GM12878 (cell line): Measurements from ENCODE around the gene PSMB5. TPM values are rescaled to one million over a fixed set of nuclear protein-coding genes. Genes with fewer than 3 reads are reported as not detected.

ENCODE experiments used
- ATAC-seq: fragments of 200-7000 bp; cut with Tn5 transposase; 3 replicates; pipeline ENCODE4 v1.9.1; 2020; ENCODE audit warnings: mild to moderate bottlenecking, moderate library complexity
- BruUV-seq: library from RNA; stranded (reverse); fragments of 400-500 nt; replicated peaks from 2 replicates; lab custom pipeline; 2021; lab: Mats Ljungman, UMichigan
- CTCF ChIA-PET: fragments of 300-600 bp; sonication (Branson Sonifier 250); formaldehyde crosslinking; extraction: SDS; loops from one replicate; lab custom pipeline; 2021; ENCODE audit warnings: inconsistent platforms; lab: Yijun Ruan, JAX
- POLR2A ChIA-PET: fragments of 350-600 bp; formaldehyde crosslinking; extraction: SDS; loops from one replicate; lab custom pipeline; 2021; ENCODE audit warnings: inconsistent platforms; lab: Charles Lee
- RAD21 ChIA-PET: fragments of 300-600 bp; sonication (Branson Sonifier 250); formaldehyde crosslinking; loops from one replicate; lab custom pipeline; 2023; ENCODE audit warnings: antibody characterized with exemption; ENCODE audit not compliant: unreplicated experiment; lab: Charles Lee
- SMC1A ChIA-PET: fragments of 300-600 bp; sonication (Branson Sonifier 250); formaldehyde crosslinking; loops from one replicate; lab custom pipeline; 2023; ENCODE audit not compliant: unreplicated experiment, uncharacterized antibody; lab: Charles Lee
- DNase-seq: peaks from one replicate; pipeline ENCODE4 v3.0.0-alpha.2; 2011; ENCODE audit warnings: low read depth, low spot score
- FAIRE-seq: peaks from 3 replicates; lab custom pipeline; 2011; peaks lifted over from hg19 to GRCh38; lab: Jason Lieb, UNC
- H2AFZ ChIP-seq: 2 replicates; pipeline ENCODE4 v1.6.0; 2011; ENCODE audit warnings: low read depth, low read length, control low read depth; ENCODE audit not compliant: control insufficient read depth
- H3K27ac ChIP-seq: 2 replicates; pipeline ENCODE4 v1.5.1; 2011; ENCODE audit warnings: control low read depth; ENCODE audit not compliant: control insufficient read depth, insufficient read depth
- H3K27me3 ChIP-seq, 2 experiments: replicated peaks in 1 of 2; 2 replicates each; pipeline versions ENCODE4 v1.6.0 to v1.6.1; 2011; ENCODE audit warnings: low read length in 1 of 2; ENCODE audit not compliant: control insufficient read depth in 2 of 2, insufficient read depth in 2 of 2
- H3K36me3 ChIP-seq, 2 experiments: 2 replicates each; pipeline ENCODE4 v1.5.1; 2011; ENCODE audit warnings: low read length in 1 of 2; ENCODE audit not compliant: control insufficient read depth in 2 of 2, insufficient read depth in 2 of 2
- H3K4me1 ChIP-seq: 2 replicates; pipeline ENCODE4 v1.6.1; 2011; ENCODE audit warnings: mild to moderate bottlenecking, low read length, moderate library complexity, mixed read lengths; ENCODE audit not compliant: control insufficient read depth, insufficient read depth
- H3K4me2 ChIP-seq: 2 replicates; pipeline ENCODE4 v1.6.0; 2011; ENCODE audit warnings: control low read depth; ENCODE audit not compliant: control insufficient read depth, insufficient read depth
- H3K4me3 ChIP-seq: fragments of 200-600 bp; sonication (generic); 2 replicates; pipeline ENCODE4 v1.5.1; 2016
- H3K79me2 ChIP-seq: 2 replicates; pipeline ENCODE4 v1.6.0; 2011; ENCODE audit warnings: low read length; ENCODE audit not compliant: control insufficient read depth, insufficient read depth
- H3K9ac ChIP-seq: 2 replicates; pipeline ENCODE4 v1.8.0; 2011; ENCODE audit warnings: low read length, control low read depth, mixed read lengths; ENCODE audit not compliant: control insufficient read depth, insufficient read depth
- H3K9me3 ChIP-seq: replicated peaks from 3 replicates; pipeline ENCODE4 v1.5.1; 2011; ENCODE audit warnings: mild to moderate bottlenecking, low read length; ENCODE audit not compliant: control insufficient read depth, insufficient read depth
- H4K20me1 ChIP-seq: 2 replicates; pipeline ENCODE4 v1.6.0; 2011; ENCODE audit not compliant: control insufficient read depth, insufficient read depth
- BACH1 ChIP-seq: fragments of 450-650 bp; IDR thresholded peaks from 2 replicates; pipeline ENCODE4 v1.6.1; 2017; ENCODE audit warnings: mild to moderate bottlenecking, borderline replicate concordance
- BRCA1 ChIP-seq: IDR thresholded peaks from 2 replicates; pipeline ENCODE4 v1.6.1; 2011; ENCODE audit warnings: low read depth, low read length, improper control_type of control experiment
- CHD1 ChIP-seq: IDR thresholded peaks from 2 replicates; pipeline ENCODE4 v1.6.1; 2012; ENCODE audit warnings: low read depth, low read length, improper control_type of control experiment
- CREB1 ChIP-seq: IDR thresholded peaks from 2 replicates; pipeline ENCODE4 v1.6.1; 2012; ENCODE audit warnings: low read depth, mild to moderate bottlenecking, inconsistent platforms
- HDGF ChIP-seq: fragments of 450-650 bp; IDR thresholded peaks from 2 replicates; pipeline ENCODE4 v1.6.1; 2016; ENCODE audit warnings: antibody characterized with exemption
- IRF4 ChIP-seq: IDR thresholded peaks from 2 replicates; pipeline ENCODE4 v1.6.1; 2011; ENCODE audit warnings: low read depth, low read length
- MYB ChIP-seq: fragments of 150-350 bp; IDR thresholded peaks from 2 replicates; pipeline ENCODE4 v1.6.1; 2014; ENCODE audit warnings: mild to moderate bottlenecking, low read depth, low read length, borderline replicate concordance
- RELA ChIP-seq: fragments of 450-650 bp; IDR thresholded peaks from 2 replicates; pipeline ENCODE4 v1.8.0; 2014; ENCODE audit warnings: borderline replicate concordance; ENCODE audit not compliant: partially characterized antibody
- SMARCA5 ChIP-seq: fragments of 450-650 bp; IDR thresholded peaks from 2 replicates; pipeline ENCODE4 v1.6.1; 2017; ENCODE audit warnings: mild to moderate bottlenecking
- SP1 ChIP-seq: IDR thresholded peaks from one replicate; pipeline ENCODE4 v1.6.1; 2011; ENCODE audit warnings: low read depth, low read length
- TAF1 ChIP-seq: IDR thresholded peaks from 2 replicates; pipeline ENCODE4 v1.6.1; 2011; ENCODE audit warnings: mild to moderate bottlenecking, low read depth, low read length, borderline replicate concordance
- ZNF622 ChIP-seq: fragments of 450-650 bp; IDR thresholded peaks from 2 replicates; pipeline ENCODE4 v1.6.1; 2017; ENCODE audit warnings: mild to moderate bottlenecking, inconsistent platforms
- WGBS: methylation state at CpG from one replicate; pipeline ENCODE4 v1.1.6; 2016; ENCODE audit warnings: low lambda C conversion rate; ENCODE audit not compliant: insufficient replicate concordance, insufficient coverage; ENCODE audit errors: missing lambda C conversion rate; 5-methylcytosine and 5-hydroxymethylcytosine counted together
- in situ Hi-C: fragments of 300-500 bp; cut with MboI; formaldehyde crosslinking; loops from 9 replicates; pipeline ENCODE4 v1.14.3; 2018; ENCODE audit warnings: mixed read lengths
- intact Hi-C: fragments of 100-400 bp; cut with micrococcal nuclease; formaldehyde crosslinking; loops from one replicate; pipeline ENCODE4 v1.14.2; 2022; ENCODE audit not compliant: unreplicated experiment
- polyA plus RNA-seq, 11 experiments: library from polyadenylated mRNA; depleted of rRNA in 4 of 11; unstranded in 6 of 11; stranded (reverse) in 5 of 11; fragments of >200 nt; fragmentation: Nextera tagmentation in 4 of 11; fragmentation: Illumina TruSeq in 1 of 11; extraction: Ambion mirVana in 4 of 11; extraction: Trizol in 1 of 11; gene quantifications; 1 replicate in 1 of 11; 2 replicates in 10 of 11; pipeline versions ENCODE4 v1.2.1 to v1.2.3, GENCODE V29; 2011 to 2016; ENCODE audit warnings: inconsistent platforms in 2 of 11, missing spikeins in 2 of 11, low read depth in 1 of 11
- total RNA-seq, 4 experiments: library from RNA; depleted of rRNA in 3 of 4; stranded (reverse); fragments of >200 nt in 3 of 4; fragmentation: Illumina TruSeq in 1 of 4; extraction: Trizol in 1 of 4; gene quantifications; 2 replicates each; pipeline versions ENCODE4 v1.2.1 to v1.2.3, GENCODE V29; 2013 to 2021
- TF ChIP-seq, protein P1 (sequence below): fragments of 450-650 bp; IDR thresholded peaks from 2 replicates; pipeline ENCODE4 v1.6.1; 2016; ENCODE audit warnings: mild to moderate bottlenecking, moderate library complexity, borderline replicate concordance
- TF ChIP-seq, protein P2 (sequence below): fragments of 450-650 bp; conservative IDR thresholded peaks from 2 replicates; pipeline ENCODE4 v1.6.1; 2017; ENCODE audit warnings: mild to moderate bottlenecking, moderate library complexity

PSMB5 gene
- total and polyA plus RNA-seq, 10 of the 15 experiments (the other 5 are each of a cell fraction or from before 2014, with no cell fraction given): 84.5 to 802 (median 144) TPM

DNA sequence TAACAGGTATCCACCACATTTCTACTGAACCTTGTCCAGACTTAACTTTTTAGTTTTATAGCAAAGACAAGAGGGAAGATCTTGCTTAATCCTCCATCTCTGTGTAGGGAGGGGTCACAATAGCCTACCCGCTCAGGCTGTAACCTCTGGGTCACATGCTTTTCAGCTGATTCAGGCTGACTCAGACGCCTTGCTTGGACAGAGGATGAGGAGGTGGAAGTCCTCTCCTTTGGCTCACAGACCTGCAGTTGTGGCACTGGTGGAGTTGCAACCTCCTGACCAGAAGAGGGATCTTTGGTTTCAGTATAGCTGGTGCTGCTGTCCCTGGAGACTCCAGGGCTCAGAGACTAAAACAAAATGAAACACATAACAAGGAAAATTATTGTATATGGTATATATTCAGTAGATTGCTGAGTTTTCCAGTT is 44.0 kb upstream of the PSMB5 start:
- no peak for ATAC-seq
- RAD21 ChIA-PET: interaction anchor here (3.2 kb wide), 1 partner anchor 42 kb away, joined by 13 read pairs; no protein-coding TSS in a partner anchor
- H3K4me1 ChIP-seq: no peaks in the 10 kb centered on the region
- no peaks in the 10 kb centered on the region for H3K27me3 ChIP-seq
- H3K9ac ChIP-seq: no peak overlapping the region
- no peak overlapping the region for H3K4me3 ChIP-seq
- in situ Hi-C loops (no loop called here), intact Hi-C loops (no loop called here)
- no peak for FAIRE-seq
- no peak overlapping the region for H2AFZ ChIP-seq
- no peak for DNase-seq
- SMC1A ChIA-PET: interaction anchor here (0.8 kb wide), 1 partner anchor 10 kb away, joined by 3 read pairs; no protein-coding TSS in a partner anchor
- H3K27ac ChIP-seq: no peak overlapping the region; the same call in 1 of the 2 replicates
- H4K20me1 ChIP-seq: no peaks in the 10 kb centered on the region
- no peaks in the 10 kb centered on the region for H3K79me2 ChIP-seq
- TF ChIP-seq BACH1 (no peak), SP1 (no peak), TAF1 (no peak), RELA (no peak), IRF4 (no peak), SMARCA5 (no peak), HDGF (no peak), MYB (no peak), ZNF622 (no peak), CREB1 (no peak), BRCA1 (no peak), CHD1 (no peak)
- TF ChIP-seq, protein P1, sequence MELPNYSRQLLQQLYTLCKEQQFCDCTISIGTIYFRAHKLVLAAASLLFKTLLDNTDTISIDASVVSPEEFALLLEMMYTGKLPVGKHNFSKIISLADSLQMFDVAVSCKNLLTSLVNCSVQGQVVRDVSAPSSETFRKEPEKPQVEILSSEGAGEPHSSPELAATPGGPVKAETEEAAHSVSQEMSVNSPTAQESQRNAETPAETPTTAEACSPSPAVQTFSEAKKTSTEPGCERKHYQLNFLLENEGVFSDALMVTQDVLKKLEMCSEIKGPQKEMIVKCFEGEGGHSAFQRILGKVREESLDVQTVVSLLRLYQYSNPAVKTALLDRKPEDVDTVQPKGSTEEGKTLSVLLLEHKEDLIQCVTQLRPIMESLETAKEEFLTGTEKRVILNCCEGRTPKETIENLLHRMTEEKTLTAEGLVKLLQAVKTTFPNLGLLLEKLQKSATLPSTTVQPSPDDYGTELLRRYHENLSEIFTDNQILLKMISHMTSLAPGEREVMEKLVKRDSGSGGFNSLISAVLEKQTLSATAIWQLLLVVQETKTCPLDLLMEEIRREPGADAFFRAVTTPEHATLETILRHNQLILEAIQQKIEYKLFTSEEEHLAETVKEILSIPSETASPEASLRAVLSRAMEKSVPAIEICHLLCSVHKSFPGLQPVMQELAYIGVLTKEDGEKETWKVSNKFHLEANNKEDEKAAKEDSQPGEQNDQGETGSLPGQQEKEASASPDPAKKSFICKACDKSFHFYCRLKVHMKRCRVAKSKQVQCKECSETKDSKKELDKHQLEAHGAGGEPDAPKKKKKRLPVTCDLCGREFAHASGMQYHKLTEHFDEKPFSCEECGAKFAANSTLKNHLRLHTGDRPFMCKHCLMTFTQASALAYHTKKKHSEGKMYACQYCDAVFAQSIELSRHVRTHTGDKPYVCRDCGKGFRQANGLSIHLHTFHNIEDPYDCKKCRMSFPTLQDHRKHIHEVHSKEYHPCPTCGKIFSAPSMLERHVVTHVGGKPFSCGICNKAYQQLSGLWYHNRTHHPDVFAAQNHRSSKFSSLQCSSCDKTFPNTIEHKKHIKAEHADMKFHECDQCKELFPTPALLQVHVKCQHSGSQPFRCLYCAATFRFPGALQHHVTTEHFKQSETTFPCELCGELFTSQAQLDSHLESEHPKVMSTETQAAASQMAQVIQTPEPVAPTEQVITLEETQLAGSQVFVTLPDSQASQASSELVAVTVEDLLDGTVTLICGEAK: no peak
- TF ChIP-seq, protein P2, sequence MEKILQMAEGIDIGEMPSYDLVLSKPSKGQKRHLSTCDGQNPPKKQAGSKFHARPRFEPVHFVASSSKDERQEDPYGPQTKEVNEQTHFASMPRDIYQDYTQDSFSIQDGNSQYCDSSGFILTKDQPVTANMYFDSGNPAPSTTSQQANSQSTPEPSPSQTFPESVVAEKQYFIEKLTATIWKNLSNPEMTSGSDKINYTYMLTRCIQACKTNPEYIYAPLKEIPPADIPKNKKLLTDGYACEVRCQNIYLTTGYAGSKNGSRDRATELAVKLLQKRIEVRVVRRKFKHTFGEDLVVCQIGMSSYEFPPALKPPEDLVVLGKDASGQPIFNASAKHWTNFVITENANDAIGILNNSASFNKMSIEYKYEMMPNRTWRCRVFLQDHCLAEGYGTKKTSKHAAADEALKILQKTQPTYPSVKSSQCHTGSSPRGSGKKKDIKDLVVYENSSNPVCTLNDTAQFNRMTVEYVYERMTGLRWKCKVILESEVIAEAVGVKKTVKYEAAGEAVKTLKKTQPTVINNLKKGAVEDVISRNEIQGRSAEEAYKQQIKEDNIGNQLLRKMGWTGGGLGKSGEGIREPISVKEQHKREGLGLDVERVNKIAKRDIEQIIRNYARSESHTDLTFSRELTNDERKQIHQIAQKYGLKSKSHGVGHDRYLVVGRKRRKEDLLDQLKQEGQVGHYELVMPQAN: no peak
- BruUV-seq: no TSS peak
- CTCF ChIA-PET: interaction anchor here (1.4 to 7.5 kb wide), 9 partner anchors 8 to 92 kb away, joined by 3 to 80 read pairs (median 20); partner anchors contain the start of genes ACIN1 and C14orf119
- no peaks in the 10 kb centered on the region for H3K9me3 ChIP-seq
- POLR2A ChIA-PET: interaction anchor here (1.5 kb wide), 1 partner anchor 10 kb away, joined by 4 read pairs; no protein-coding TSS in a partner anchor
- peaks cover 25 to 59% of the 10 kb centered on the region in 2 experiments for H3K36me3 ChIP-seq
- 68% methylated on average over 2 of the region's 2 CpGs for WGBS
- H3K4me2 ChIP-seq: no peak overlapping the region
